Hepatocyte (in vitro differentiated cells): ENCODE measurements around the gene ENTPD3.

Experiments
- EZH2 ChIP-seq: fragments of 200-600 bp; sonication (generic); IDR thresholded peaks from 2 replicates; pipeline ENCODE4 v1.6.1; 2016; ENCODE audit warnings: antibody characterized with exemption, mild to moderate bottlenecking, borderline replicate concordance
- EZH2phosphoT487 ChIP-seq: fragments of 200-600 bp; sonication (generic); IDR thresholded peaks from one replicate; pipeline ENCODE4 v1.6.1; 2018; ENCODE audit warnings: antibody characterized with exemption, mild to moderate bottlenecking, low read depth, moderate library complexity; ENCODE audit not compliant: unreplicated experiment, severe bottlenecking
- TF ChIP-seq, protein P1 (sequence below): fragments of 200-600 bp; sonication (generic); IDR thresholded peaks from 2 replicates; pipeline ENCODE4 v1.5.1; 2016; ENCODE audit warnings: antibody characterized with exemption, mild to moderate bottlenecking; ENCODE audit not compliant: poor library complexity

DNA sequence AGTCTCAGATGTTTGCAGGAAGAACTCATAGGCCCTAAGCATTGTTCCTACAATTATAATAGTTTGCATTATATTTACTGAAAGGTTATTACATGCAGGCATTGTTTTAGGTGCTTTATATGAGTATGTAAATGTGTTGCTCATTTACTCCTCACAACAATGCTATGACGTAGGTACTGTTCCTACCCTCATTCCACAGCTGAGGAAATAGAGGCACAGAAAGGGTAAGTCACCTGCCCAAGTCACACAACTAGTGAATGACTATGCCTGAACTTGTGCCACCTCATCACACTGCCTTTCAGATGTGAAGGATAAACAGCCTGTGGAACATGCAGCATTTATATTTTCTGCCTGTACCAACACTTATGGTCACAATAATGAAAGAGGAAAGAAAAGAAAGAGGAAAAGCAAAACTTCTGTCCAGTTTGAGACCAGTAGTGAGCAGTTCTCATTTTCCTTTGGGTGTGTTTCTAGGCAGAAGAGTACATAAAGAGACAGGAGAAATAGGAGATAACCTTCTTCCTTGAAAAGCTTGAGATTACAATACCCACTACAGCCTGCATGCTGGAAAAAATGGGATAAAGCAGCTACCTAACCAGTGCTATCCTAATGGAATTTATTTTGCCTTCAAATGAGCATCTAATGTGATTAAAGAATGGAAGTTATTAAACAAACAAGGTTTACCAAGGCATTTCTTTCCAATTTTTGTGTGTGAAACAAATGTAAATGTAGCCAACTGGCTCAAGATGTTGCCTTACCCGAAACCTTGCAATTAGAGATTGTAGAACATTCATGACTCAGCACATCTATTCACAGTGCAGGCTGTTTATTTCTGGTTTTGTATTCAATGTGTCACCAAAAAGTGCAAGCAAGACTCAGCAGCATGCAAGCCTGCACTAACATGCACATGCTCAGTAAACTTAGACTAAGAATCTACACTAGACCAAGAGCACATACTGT lies 20.5 kb upstream of the ENTPD3 start:
- TF ChIP-seq, protein P1, sequence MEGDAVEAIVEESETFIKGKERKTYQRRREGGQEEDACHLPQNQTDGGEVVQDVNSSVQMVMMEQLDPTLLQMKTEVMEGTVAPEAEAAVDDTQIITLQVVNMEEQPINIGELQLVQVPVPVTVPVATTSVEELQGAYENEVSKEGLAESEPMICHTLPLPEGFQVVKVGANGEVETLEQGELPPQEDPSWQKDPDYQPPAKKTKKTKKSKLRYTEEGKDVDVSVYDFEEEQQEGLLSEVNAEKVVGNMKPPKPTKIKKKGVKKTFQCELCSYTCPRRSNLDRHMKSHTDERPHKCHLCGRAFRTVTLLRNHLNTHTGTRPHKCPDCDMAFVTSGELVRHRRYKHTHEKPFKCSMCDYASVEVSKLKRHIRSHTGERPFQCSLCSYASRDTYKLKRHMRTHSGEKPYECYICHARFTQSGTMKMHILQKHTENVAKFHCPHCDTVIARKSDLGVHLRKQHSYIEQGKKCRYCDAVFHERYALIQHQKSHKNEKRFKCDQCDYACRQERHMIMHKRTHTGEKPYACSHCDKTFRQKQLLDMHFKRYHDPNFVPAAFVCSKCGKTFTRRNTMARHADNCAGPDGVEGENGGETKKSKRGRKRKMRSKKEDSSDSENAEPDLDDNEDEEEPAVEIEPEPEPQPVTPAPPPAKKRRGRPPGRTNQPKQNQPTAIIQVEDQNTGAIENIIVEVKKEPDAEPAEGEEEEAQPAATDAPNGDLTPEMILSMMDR, result no peak
- TF ChIP-seq EZH2 (no peak), EZH2phosphoT487 (no peak)
